Epithelial cell of prostate (primary cell): ENCODE measurements around the gene CMTR1.

ENCODE experiments used
- DNase-seq: peaks from one replicate; pipeline ENCODE4 v3.0.0-alpha.2; 2011; ENCODE audit warnings: low read depth, low spot score
- H3K27ac ChIP-seq: fragments of 450-650 bp; 2 replicates; pipeline ENCODE4 v1.5.1; 2017; ENCODE audit warnings: mild to moderate bottlenecking

Gene CMTR1

GRCh38 chr6:37506479-37506878 lies 73.5 kb downstream of the CMTR1 start:
- DNase-seq, result no peak
- no peak overlapping the region for H3K27ac ChIP-seq

- no peak for DNase-seq
- H3K27ac ChIP-seq, result no peak overlapping the region
Observed at GRCh38 chr6:37507077-37507476, 74.1 kb downstream of the CMTR1 start.

GRCh38 chr6:37507690-37508421 lies 74.8 kb downstream of the CMTR1 start:
- no peak for DNase-seq
- H3K27ac ChIP-seq, result no peak overlapping the region

GRCh38 chr6:37511201-37511600 lies 78.2 kb downstream of the CMTR1 start:
- no peak for DNase-seq
- no peak overlapping the region for H3K27ac ChIP-seq

- no peak for DNase-seq
- H3K27ac ChIP-seq, result no peak overlapping the region
Observed at GRCh38 chr6:37511910-37512399, 78.9 kb downstream of the CMTR1 start.

GRCh38 chr6:37512400-37513011 lies 79.5 kb downstream of the CMTR1 start:
- H3K27ac ChIP-seq, result no peak overlapping the region
- DNase-seq, result no peak

- no peak overlapping the region for H3K27ac ChIP-seq
- no peak for DNase-seq
Observed at GRCh38 chr6:37513155-37513554, 80.1 kb downstream of the CMTR1 start.

GRCh38 chr6:37513576-37513975 lies 80.6 kb downstream of the CMTR1 start:
- H3K27ac ChIP-seq, result no peak overlapping the region

GRCh38 chr6:37514321-37514771 lies 81.3 kb downstream of the CMTR1 start:
- no peak overlapping the region for H3K27ac ChIP-seq
- DNase-seq, result peak; percentile 62

More at GRCh38 chr6:37513576-37513975, 80.6 kb downstream of the CMTR1 start:
- DNase-seq, result no peak

GRCh38 chr6:37514837-37515236 lies 81.8 kb downstream of the CMTR1 start:
- no peak for DNase-seq
- H3K27ac ChIP-seq, result no peak overlapping the region

GRCh38 chr6:37515712-37516075 lies 82.7 kb downstream of the CMTR1 start:
- no peak overlapping the region for H3K27ac ChIP-seq
- no peak for DNase-seq

GRCh38 chr6:37516076-37516919 lies 83.3 kb downstream of the CMTR1 start:
- peak; percentile 8 for DNase-seq
- no peak overlapping the region for H3K27ac ChIP-seq

- no peak overlapping the region for H3K27ac ChIP-seq
- DNase-seq, result no peak
Observed at GRCh38 chr6:37516920-37517405, 83.9 kb downstream of the CMTR1 start.

- H3K27ac ChIP-seq, result no peak overlapping the region
- DNase-seq, result no peak
Observed at GRCh38 chr6:37517411-37517812, 84.4 kb downstream of the CMTR1 start.

- DNase-seq, result no peak
- no peak overlapping the region for H3K27ac ChIP-seq
Observed at GRCh38 chr6:37518116-37518515, 85.1 kb downstream of the CMTR1 start.

GRCh38 chr6:37519461-37519860 lies 86.4 kb downstream of the CMTR1 start:
- H3K27ac ChIP-seq, result no peak overlapping the region
- no peak for DNase-seq

- DNase-seq, result no peak
- H3K27ac ChIP-seq, result no peak overlapping the region
Observed at GRCh38 chr6:37520926-37521325, 87.9 kb downstream of the CMTR1 start.

GRCh38 chr6:37521674-37522073 lies 88.7 kb downstream of the CMTR1 start:
- no peak for DNase-seq
- H3K27ac ChIP-seq, result no peak overlapping the region

GRCh38 chr6:37522836-37523235 lies 89.8 kb downstream of the CMTR1 start:
- no peak for DNase-seq
- no peak overlapping the region for H3K27ac ChIP-seq

- DNase-seq, result no peak
- H3K27ac ChIP-seq, result no peak overlapping the region
Observed at GRCh38 chr6:37523412-37523811, 90.4 kb downstream of the CMTR1 start.
